DMS114 treated with DMSO at 0.1 percent for 48 hours (cell line): ENCODE measurements around the gene BRF1.

Experiments
- DNase-seq: peaks from one replicate; lab custom pipeline; 2025; ENCODE audit not compliant: unreplicated experiment; lab: John Stamatoyannopoulos, UW

Gene BRF1

GRCh38 chr14:105162669-105162979 lies 138.2 kb downstream of the BRF1 start:
- no peak for DNase-seq

- no peak for DNase-seq
These were observed 138.7 kb downstream of the BRF1 start for GRCh38 chr14:105161964-105162668.

- DNase-seq = no peak
These were observed 139.5 kb downstream of the BRF1 start for GRCh38 chr14:105161309-105161708.

- DNase-seq = no peak
These were observed 140.0 kb downstream of the BRF1 start for GRCh38 chr14:105160776-105161175.

- no peak for DNase-seq
These were observed 141.5 kb downstream of the BRF1 start for GRCh38 chr14:105159344-105159743.
